Measurements from ENCODE around the gene TCP10L. TPM values are rescaled to one million over a fixed set of nuclear protein-coding genes. Genes with fewer than 3 reads are reported as not detected.

Gene TCP10L
- total and polyA plus RNA-seq, 2 of the 13 experiments (the other 11 are each of a cell fraction or from before 2014, with no cell fraction given) = 0.90 to 2.4 TPM

GRCh38 chr21:32547018-32547417, 38.3 kb downstream of the TCP10L start (continued):
- TF ChIP-seq ZBTB4 (CRISPR knock-in tag; IDR thresholded peaks at IDR 0.05; ENCODE audit: borderline replicate concordance) = no peak
- no peak for TF ChIP-seq ZNF629 (CRISPR knock-in tag; conservative IDR thresholded peaks at IDR 0.05)
- TF ChIP-seq, protein P1, sequence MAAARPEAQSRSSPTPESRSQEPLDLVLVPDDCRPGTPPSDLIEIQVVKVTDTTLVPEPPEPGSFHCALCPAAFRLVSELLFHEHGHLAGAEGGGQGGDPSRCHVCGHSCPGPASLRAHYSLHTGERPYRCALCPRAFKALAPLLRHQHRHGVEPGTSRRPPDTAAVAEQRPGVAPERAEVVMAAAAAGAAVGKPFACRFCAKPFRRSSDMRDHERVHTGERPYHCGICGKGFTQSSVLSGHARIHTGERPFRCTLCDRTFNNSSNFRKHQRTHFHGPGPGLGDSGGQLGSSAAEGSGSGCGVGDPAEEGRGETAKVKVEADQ (CRISPR knock-in tag; IDR thresholded peaks at IDR 0.05; ENCODE audit: borderline replicate concordance) = no peak
- TF ChIP-seq ZNF512 (CRISPR knock-in tag; IDR thresholded peaks at IDR 0.05) = no peak
- TF ChIP-seq NFRKB (IDR thresholded peaks at IDR 0.05) = no peak
- no peak for TF ChIP-seq MBD4 (IDR thresholded peaks at IDR 0.05; ENCODE audit: borderline replicate concordance, low read length)
- no peak for TF ChIP-seq ZNF724P (CRISPR knock-in tag; IDR thresholded peaks at IDR 0.05; ENCODE audit: borderline replicate concordance)

DNA sequence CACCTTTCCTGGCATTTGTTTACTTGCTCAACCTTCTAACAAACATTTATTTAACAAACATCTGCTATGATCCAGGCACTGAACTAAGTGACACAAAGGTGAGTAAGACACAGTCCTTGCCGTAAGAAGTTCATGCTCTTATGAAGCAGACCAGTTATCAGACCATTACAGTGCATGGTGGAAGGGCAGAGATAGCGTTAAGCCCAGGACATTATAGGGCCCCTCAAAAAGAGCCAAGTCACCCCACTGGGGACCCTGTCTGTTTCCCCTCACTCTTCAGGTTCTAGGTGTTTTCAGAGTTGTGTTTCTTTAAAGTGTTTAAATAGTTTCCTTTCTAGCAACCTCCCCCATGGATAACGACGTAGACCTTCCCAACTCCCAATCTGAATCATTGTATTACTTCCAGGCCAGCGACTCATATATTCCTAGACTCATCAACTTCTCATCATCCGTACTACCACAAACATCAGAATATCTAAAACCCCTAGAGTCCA, 39.3 kb downstream of the TCP10L start:
- POLR2A ChIA-PET = no interaction called here
- Histone ChIP-seq H3K36me3 (replicated peaks in 1 of 2; ENCODE audit: control insufficient read depth in 1 of 2, insufficient read depth in 2 of 2, low read length in 2 of 2) (no peaks in the 10 kb centered on the region), H3K4me1 (ENCODE audit: insufficient read depth, low read length) (peaks cover 6% of the 10 kb centered on the region; the same call in 1 of the 2 replicates), H3K27ac (ENCODE audit: extremely low read length, insufficient read depth, low read length) (no peak overlapping the region), H3K27me3 (ENCODE audit: control insufficient read depth in 1 of 2, insufficient read depth in 2 of 2, low read length in 2 of 2) (no peaks in the 10 kb centered on the region), H3K9me3 (ENCODE audit: low read length) (no peaks in the 10 kb centered on the region), H3K4me3 (replicated peaks in 1 of 3; ENCODE audit: insufficient read depth in 1 of 3, low read depth in 2 of 3, low read length in 3 of 3) (no peak overlapping the region), H3K9ac (ENCODE audit: insufficient read depth, low read depth, low read length) (no peak overlapping the region), H2AFZ (ENCODE audit: low read length) (no peak overlapping the region), H3K4me2 (ENCODE audit: low read depth, low read length) (no peak overlapping the region), H3K79me2 (ENCODE audit: insufficient read depth, low read length) (no peaks in the 10 kb centered on the region), H4K20me1 (ENCODE audit: insufficient read depth, low read length) (no peaks in the 10 kb centered on the region)
- DNase-seq (ENCODE audit: low spot score) (no peak), FAIRE-seq (no peak), ATAC-seq (no peak)
- no TSS peak for BruUV-seq (replicated peaks)
- 83% methylated on average over 6 of the region's 6 CpGs for WGBS (ENCODE audit: low lambda C conversion rate)
- intact Hi-C loops (cut with micrococcal nuclease; ENCODE audit: unreplicated experiment) = no loop called here
- in situ Hi-C loops (cut with HindIII; ENCODE audit: extremely low pct_ligation_motif_present, low pct_unique_long_range_greater_than_20kb) = no loop called here
- CTCF ChIA-PET (ENCODE audit: low intra/inter-chr PET ratio, low total read pairs) = no interaction called here

All from HepG2 (cell line).